Panc1 (cell line): ENCODE results near the gene ZC3H18.

ENCODE experiments used
- CTCF ChIP-seq: fragments of 450-650 bp; IDR thresholded peaks from 2 replicates; pipeline ENCODE4 v1.5.1; 2017; ENCODE audit warnings: mild to moderate bottlenecking
- POLR2AphosphoS5 ChIP-seq: IDR thresholded peaks from 2 replicates; pipeline ENCODE4 v1.6.1; 2012; ENCODE audit warnings: mild to moderate bottlenecking, low read depth, low read length, moderate library complexity
- SIN3A ChIP-seq: IDR thresholded peaks from 2 replicates; pipeline ENCODE4 v1.6.1; 2012; ENCODE audit warnings: low read depth, mild to moderate bottlenecking, low read length, moderate library complexity, borderline replicate concordance; ENCODE audit not compliant: insufficient read depth
- TCF7L2 ChIP-seq: IDR thresholded peaks from 2 replicates; pipeline ENCODE4 v1.6.1; 2011; ENCODE audit warnings: mild to moderate bottlenecking, low read depth, low read length, inconsistent platforms

- no peak for TF ChIP-seq CTCF
- no peak for TF ChIP-seq POLR2AphosphoS5
- TF ChIP-seq SIN3A: no peak
- no peak for TF ChIP-seq TCF7L2
Measured at GRCh38 chr16:88655733-88656281, 85.6 kb downstream of the ZC3H18 start.
